ENCODE measurements around the gene FRRS1L. TPM values are rescaled to one million over a fixed set of nuclear protein-coding genes. Genes with fewer than 3 reads are reported as not detected.
"Not testable (repeated sequence)": the region's sequence is repeated elsewhere in the genome, so short reads cannot be mapped to it uniquely, and the experiment has no call there.

FRRS1L gene
- total RNA-seq, 1 donor from 2014 or later = 4.7 TPM

DNA sequence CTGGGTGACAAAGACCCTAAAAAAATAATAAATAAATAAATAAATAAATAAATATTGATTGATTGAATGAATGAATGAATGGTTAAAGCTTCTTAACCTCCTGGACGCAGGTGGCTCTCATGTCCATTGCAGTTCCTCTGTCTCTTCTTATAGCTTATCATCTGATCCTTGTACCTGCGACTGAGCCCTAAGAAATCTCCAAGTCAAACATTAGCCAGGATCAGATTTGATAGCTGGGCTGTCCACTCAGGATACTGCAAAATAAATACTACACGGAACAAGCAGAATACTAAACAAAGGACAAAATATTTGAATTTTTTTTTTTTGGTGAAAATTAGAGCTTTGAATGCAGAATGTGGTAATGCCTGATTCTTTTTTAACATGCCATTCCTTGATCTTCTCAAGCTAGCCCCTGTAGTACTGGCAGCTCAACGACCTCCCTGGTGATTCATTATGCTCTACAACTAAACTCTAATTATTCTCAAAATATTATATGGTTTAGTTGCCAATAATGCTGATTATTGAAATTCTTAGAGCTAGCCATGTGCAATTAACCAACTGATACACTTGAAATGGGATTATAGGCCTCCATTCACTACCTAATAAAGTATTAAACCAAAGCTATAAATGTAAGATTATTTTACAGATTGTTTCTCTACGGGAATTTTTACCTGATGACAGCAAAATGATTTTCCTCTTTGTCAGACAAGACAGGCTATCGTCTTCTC, 37.4 kb downstream of the FRRS1L start:
- DNase-seq = no peak

DNA sequence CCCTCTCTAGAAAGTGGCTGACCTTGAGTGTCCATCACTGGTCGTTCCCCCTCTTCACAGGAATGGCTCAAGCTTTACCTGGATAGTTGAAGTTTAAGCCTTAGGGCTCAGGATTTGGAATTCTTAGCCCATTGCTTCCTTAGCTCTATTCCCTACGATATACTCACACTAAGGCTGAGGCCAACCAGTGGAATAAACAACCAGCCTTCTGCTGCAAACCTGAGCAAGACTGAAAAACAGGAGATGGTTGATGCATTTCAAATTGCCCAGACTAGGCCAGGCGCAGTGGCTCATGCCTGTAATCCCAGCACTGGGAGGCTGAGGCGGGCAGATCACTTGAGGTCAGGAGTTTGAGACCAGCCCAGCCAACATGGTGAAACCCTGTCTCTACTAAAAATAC, 40.4 kb downstream of the FRRS1L start:
- not testable (repeated sequence) for DNase-seq

DNA sequence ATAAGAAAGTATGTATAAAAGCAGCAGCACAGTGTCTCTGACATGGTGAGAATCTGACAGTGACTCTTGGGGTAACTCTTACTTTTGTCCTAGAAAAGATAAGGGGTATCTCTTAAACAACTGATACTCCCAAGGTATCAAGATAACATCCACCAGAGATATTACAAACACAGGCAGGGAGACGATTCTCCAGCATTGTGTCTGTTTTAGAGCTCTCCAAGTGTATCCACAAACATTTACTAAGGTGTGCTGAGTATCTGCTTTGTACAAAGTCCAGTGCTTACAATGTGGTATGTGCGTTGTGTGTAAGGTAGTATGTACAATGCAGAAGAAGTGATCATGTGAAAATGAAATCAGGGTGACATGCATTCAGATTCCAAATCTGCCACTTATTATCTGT, 42.9 kb downstream of the FRRS1L start:
- DNase-seq = no peak

DNA sequence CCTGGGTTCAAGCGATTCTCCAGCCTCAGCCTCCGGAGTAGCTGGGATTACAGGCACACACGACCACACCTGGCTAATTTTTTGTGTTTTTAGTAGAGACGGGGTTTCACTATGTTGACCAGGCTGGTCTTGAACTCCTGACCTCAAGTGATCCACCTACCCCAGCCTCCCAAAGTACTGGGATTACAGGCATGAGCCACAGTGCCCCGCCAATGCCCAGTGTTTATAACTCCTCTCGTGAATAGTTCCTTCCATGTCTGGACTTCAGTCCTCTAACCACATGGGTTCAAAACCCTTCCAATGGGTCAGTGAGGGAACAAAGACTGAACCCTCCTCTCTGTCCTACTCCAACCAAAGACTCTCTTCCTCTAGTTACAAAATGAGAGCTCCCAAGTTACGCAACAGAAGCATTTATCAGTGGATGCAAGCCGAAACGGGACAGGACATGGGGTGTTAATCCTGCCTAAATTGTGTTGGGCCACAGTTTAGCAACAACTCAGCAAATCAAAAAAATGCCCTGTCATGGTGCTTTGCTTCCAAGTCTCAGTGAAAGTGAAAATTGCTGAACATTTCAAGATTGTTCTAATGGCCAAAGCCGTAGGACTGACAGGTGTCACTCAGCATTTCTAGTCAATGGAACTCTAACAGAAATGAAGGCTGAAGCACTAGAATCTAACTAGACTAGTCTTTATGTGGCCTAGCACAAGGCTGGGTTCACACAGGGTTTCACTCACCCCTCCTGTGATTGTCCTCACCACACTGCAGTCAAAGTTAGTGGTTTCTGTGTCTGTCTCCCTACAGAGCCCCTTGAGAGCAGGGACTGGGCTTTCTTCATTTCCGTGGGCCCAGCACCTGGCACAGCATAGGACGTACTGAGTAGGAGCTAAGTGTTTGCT, 44.1 kb downstream of the FRRS1L start:
- DNase-seq = no peak

DNA sequence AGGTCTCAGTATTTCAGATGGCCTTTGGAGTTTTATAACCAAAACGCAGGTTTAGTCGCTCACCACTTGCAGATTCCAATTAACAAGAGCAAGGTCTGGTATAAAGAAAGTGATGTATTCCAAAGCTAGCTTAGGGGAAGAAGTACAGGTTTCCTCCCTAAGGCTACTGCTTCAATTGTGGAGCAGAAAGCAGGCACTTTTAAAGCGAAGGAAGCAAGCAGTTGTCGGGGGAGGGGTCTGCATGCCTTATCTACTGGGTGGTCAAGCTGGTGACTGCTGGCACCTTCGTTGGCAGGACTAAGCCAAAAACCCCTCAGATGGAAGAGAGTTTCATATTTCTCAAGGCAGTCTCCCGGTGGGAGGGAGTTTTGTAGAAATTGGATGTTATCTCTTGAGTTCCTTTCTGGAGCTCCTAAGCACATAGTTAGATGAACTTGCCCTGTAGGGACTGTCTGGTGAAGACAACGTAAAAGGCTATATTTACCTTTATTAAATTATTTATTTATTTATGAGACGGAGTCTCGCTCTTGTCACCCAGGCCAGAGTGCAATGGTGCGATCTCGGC, 45.7 kb downstream of the FRRS1L start:
- DNase-seq = no peak

DNA sequence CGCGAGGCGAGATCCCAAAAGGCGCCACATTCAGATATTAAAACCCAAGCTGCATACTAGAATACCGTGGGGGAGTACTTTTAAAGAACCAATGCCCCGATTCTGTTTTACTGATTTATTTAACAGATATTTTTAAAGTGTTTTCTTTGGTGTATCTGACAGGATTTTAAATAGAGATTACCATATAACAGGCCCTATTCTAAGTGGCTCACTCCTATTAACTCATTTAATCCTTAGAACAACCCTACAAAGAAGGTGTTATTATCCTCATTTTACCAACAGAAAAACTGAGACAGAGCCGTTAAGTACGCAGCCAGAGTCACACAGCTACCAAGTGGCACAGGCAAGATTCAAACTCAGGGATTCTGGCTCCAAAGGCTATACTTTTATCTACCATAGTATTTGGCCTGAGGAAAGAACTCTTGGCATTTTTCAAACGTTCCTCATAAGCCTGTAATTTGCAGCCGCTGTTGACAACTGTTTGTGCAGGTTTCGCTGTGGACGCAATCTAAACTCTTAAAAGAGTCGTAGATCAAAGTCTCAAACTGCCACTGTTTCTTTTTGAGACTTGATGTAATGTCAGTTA, 46.8 kb downstream of the FRRS1L start:
- no peak for DNase-seq

DNA sequence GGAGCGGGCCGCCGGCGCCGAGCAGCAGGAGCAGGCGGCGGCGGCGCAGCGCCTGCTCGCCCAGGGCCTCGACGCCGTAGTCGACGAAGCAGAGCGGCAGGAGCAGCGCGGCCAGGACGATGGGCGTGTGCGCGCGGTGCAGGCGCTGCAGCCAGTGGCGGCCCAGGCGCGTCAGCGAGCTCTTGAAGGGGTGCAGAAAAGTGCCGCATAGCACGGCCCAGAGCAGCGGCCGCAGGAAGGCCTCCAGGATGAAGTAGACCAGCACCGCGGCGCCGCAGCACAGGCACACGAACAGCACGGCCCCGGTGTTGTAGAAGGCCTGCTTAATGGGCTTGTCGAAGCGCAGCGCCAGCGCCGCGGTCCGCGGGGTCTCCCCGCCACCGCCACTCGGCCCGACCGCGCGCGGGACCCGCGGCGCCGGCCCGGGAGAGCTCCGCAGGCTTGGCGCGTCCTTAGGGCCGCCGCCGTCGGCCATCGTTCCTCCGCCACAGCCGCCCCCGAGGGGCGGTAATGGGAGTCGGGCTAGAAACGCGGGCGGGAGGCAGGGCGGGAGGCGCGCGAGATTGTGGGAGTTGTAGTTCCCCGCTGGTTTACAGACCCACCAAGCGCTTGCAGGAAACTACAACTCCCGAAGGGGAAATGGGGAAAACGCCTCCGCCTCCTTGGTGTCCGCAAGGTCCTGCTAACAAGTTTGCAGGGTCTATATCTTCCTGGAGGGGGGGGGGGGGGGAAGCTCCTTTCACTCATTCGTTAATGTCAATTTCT, 47.4 kb downstream of the FRRS1L start, which contains the start of gene TMEM245:
Gene TMEM245 (minus strand): TSS at position 509 of the 765 bp plus-strand sequence. CDS start 34 bp downstream, at position 475.
- peak; percentile 99 for DNase-seq

DNA sequence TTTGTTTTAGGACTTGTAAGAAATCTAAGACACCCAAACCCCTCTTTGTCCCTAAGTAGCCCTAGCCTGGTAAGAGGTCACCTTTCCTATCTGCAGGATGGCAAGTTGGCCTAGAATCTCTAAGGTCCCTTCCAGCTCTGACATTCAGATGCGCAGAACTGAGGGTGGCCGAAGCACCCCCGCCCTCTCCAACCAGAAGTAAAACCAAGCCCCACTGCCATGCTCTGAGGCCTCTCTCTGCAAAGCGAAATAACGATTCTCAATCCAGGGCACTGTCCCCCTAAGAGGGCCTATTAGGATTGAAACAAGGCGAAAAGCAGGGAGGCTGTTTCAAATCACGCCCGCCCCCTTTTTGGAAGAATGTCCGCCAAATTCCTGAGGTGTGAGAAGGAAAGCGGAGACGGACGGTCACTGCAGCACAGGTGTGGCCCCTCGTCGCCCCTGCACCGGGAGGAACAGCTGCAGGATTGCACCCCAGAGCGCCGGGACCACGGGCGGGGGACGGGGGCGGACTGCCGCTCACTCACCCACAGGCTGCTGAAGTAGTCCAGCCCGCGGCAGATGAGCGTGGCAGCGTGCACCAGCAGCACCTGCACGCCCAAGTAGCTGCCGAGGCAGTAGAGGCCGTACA, 48.1 kb downstream of the FRRS1L start:
- peak; percentile 32 for DNase-seq

DNA sequence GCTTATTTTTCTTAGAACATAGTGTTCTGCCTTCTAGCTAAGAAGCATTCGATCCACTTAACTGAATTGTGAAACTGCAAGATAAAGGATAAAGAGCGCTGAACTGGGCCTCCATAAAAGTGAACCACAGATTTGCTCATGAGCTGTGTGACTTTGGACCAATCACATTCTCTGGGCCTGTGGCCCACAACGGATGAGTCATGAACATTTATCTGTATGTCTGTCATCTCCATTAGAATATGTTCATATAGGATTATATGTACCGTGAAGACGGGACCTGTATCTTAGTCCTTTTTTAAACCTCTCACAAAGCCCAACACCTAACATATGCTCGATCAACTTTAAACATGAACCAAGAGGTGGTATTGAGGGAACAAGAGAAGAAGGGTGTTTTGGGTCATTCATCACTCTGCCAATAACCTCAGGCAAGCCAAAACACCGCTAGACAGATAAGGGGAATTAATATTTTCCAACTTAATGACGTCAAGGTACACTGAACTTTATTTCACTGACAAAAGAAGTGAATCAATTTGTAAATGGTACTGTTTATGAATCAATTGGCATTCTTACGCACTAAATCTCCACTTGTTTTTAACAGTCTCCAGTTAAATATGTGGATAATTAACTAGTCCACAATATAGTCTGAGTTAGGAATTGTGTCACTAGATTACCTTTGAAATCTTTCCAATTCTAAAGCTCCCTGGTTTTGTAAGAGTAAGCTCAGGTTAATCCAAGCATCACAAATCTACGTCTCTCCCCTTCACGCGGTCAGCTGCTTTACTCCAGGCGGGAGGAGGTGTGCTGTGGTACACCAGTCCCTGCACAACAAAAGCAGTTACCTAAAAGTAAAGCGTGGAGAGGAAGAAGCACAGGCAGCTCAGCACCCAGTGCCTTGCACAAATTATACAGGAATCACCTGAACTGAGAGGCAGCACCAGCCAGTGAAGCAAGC, 48.9 kb downstream of the FRRS1L start:
- DNase-seq = no peak

DNA sequence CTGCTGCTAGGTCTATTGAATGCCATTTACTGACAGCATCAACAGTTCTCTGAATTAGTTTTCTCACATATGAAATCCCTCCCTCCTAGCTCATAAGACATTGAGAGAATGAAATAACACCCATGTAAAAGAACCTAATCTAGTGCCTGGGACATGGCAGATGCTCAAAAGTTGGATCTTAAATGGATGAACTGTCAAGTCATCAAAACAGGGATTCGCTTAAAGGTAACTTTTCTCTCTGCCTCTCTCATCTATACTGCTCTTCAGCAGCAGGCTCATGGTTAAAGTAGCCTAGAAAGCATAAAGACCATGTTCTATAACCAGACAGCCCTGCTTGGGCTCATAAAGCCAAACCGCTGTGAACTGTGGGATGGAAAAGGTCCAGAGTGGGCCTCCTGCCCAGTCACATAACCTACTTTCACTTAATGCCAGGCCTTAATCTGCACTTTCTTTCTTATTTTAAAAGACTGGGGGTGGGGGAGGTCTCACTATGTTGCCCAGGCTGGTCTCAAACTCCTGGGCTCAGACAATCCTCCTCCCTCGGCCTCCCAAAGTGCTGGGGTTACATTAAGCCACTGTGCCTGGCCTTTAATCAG, 51.0 kb downstream of the FRRS1L start:
- no peak for DNase-seq

DNA sequence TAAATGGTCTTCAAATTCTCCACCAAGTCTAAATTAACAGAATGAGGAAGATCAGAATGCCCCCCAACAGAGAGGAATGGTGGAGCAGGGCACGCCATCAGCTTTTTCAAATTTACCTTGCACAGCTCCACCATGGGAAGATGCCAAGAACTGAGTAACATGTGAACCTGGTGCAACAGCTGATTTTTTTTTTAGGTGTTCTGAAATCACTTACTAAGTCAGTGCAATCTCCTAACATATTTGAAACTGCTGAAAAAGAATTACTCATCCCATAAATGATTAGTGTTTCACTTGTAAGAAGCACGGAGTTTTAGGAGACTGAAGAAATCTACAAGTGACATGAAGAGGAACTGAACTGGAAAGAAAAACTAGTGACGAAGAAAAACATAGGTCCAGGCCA, 52.4 kb downstream of the FRRS1L start:
- DNase-seq = no peak

DNA sequence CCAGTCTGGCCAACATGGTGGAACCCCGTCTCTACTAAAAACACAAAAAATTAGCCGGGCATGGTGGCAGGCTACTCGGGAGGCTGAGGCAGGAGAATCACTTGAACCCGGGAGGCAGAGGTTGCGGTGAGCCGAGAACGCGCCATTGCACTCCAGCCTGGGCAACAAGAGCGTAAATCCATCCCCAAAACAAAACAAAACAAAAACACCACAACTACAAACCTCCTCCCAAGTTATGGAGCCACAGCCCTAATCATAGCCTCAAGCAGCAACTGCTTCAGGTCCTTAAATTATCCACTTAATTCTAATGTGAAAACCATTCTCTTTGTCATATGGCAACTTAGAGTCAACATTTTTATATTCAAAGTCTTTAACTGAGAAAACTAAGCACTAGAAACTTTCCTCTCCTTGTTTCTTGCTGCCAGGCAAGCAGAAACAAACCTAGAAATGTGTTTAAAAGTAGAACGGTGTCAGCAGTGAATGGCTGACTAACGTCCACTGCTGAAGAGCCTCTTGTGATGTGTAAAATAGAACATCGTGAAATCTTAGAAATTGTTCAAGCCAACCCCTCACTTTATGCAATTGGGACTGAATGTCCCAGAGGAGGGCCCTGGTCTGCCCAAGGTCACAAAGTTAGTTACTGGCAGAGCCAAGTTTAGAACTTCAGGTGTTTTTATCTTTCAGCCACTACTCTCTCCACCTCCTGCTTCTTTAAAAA, 53.0 kb downstream of the FRRS1L start:
- no peak for DNase-seq

DNA sequence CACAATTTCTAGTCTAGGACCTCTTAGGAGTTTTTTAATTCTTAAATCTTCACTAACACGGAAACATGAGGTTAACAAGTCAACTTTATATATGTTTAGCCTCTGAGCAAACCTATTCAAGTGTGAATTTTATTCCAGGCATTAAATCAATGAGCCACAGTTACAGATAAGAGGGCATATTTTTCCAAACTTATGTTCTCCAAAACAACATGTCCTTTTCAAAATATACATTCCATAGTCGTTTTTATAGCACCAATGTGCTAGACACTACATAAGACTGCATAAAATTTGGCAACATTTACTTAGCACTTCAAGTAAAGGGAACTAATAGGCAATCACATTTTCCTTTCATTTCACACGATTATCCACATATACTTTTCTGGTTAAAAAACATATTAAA, 53.8 kb downstream of the FRRS1L start:
- DNase-seq = no peak

DNA sequence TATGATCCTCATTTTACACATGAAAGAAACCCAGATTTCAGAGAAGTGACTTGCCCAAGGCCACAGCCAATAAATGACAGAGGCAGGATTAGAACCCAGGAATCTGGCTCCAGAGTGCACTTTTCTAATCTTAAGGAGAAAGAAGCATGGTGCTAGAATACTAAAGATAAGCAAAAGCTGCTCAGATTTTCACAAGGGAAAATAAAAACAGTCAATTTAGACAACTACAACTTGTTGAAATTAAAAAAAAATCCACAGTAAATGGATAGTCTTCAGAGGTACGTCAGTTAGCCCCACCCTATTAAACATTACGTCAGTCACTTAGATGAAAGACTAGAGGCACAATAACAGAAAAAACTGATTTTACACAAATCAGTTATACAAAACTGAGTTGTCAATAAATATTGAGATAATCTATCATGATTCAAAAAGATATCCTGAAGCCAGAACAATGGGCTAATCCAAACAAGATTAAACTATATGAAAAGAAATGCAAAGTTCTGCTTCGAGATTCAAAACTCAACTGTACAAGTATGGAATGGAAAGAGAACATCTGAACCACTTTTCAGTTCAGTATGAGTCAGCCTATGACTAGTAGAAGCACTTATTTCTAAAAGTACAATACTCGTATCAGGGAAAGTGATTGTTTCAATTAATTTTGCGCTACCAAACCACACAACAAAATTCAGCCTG, 56.6 kb downstream of the FRRS1L start:
- DNase-seq = no peak

DNA sequence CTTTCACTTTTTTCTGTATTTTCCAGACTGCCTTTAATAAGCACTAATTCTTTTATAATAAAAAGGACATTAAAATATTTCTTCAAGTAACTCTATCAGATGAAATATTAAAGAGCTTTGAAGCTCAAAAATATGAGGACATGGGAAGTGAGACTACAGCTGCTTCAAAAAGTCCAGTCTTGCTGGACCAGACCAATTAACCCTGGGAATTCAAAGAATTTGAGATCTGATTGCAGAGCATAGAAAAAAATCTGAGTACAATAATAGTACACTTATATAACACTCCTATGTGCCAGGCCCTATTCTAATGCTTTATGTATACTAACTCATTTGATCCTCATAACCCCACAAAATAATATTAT, 57.1 kb downstream of the FRRS1L start:
- no peak for DNase-seq

DNA sequence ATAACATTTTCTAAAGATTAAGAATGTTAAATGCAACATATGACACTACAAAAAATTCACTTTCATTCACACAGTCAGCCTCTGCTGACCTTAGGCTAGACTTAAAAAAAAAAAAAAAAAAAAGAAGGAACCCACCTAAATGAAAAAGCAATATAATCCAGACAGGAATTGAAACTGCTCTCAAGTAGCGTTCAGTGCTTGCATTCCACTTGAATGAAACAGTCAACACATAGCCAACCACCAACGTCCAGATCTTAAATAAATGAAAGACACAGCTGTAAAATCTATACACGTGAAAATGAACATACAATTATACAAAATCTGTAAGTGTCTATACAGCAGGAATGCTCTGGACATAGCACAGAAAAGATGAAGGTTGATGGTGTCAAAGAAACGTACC, 58.7 kb downstream of the FRRS1L start:
- DNase-seq = no peak

DNA sequence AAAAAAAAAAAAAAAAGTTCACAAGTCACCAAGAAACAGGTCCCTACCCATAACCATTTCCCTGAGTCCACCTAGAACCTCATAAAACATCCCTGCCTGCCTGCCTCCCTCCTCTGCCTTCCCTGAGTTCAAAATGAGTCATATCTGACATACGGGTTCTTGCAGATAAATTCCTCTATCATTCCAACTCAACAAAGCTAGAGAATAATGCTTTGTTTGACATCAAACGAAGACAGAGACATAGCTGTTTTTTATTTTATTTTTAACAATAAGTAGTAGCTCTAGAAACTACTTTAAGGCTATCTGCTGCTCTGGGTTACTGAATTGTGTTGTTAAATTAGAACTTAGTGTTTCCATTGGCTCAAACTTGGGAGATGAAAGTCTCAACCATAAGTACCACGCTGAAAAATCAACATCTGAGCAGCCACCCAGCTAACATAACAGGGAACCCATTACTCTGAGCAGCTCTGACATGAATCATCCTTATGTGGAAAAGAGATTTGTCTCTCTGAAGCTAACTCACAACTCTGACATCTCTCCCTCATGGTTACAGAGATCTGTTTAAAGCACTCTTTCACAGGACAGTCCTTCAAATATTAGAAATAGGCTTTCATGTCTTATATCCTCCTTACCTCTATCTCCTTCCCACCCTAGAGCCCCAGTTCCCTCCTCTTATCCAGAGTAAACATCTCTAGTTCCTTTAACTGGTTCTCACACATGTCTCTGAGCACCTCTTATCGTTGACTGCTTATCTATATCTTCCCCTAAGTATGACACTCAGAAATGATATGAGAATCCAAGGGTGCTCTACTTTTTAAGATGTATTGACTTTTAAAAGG, 59.4 kb downstream of the FRRS1L start:
- no peak for DNase-seq

DNA sequence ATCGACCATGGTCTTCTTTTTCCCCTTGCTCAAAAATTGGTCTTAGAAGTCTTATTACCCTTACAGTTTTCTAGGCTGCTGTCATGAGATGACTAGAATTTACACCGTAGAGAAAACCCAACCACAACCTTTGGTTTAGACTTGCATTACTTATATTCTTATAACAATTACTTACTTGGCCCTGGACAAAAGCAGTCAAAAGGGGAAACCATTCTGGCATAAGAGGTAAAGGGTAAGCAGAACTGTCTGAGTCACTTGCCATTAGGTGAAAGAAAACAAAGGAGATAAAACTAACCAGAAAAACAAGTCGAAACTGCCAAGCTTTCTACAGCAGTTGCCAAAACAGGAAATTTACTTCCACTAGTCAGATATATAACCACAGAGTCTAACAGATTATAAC, 65.2 kb downstream of the FRRS1L start:
- DNase-seq = no peak

All from tongue (tissue), 2 donors.